Body of pancreas (tissue), 4 donors: ENCODE results near the gene RNASE3.
"Not testable (repeated sequence)": the region's sequence is repeated elsewhere in the genome, so short reads cannot be mapped to it uniquely, and the experiment has no call there.

Source experiments
- POLR2A ChIP-seq, 3 donors: fragments of 450-650 bp; IDR thresholded peaks; one replicate each; pipeline ENCODE4 v1.6.1; 2016; ENCODE audit warnings: antibody characterized with exemption in 3 of 3, mild to moderate bottlenecking in 2 of 3
- TF ChIP-seq, protein P1 (sequence below), 7 experiments: fragments of 450-650 bp in 4 of 7; fragments of 200-600 bp in 3 of 7; sonication (generic) in 3 of 7; IDR thresholded peaks; one replicate each; pipeline ENCODE4 v1.5.1; 2016 to 2019; ENCODE audit warnings: antibody characterized with exemption in 7 of 7

DNA sequence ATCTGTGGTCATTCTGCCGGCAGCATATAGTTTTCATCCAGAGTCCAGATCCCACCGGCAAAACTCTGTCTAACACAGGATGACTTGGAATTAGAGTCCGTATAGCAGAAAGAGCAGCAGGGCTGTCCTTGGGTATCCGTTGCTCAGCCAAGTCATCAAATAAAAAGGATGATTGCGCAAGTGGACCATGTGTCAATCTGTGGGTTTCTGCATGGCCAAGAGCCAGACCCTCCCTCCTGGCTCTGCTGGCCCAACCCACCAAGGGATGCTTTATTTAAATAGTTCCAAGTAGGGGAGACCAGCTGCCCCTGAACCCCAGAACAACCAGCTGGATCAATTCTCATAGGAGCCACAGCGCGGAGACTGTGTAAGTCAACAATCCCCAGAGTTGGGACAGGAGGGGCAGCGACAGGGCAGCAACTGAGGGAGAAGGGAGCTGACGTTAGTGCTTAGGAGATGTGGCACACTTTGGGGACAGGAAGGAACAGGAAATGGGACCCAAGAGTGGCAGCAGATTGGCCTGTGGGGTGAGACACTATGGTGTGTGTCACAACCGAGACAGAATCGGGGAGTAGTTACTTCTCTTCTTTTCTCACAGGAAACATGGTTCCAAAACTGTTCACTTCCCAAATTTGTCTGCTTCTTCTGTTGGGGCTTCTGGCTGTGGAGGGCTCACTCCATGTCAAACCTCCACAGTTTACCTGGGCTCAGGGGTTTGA, 28.0 kb downstream of the RNASE3 start:
- TF ChIP-seq, protein P1, sequence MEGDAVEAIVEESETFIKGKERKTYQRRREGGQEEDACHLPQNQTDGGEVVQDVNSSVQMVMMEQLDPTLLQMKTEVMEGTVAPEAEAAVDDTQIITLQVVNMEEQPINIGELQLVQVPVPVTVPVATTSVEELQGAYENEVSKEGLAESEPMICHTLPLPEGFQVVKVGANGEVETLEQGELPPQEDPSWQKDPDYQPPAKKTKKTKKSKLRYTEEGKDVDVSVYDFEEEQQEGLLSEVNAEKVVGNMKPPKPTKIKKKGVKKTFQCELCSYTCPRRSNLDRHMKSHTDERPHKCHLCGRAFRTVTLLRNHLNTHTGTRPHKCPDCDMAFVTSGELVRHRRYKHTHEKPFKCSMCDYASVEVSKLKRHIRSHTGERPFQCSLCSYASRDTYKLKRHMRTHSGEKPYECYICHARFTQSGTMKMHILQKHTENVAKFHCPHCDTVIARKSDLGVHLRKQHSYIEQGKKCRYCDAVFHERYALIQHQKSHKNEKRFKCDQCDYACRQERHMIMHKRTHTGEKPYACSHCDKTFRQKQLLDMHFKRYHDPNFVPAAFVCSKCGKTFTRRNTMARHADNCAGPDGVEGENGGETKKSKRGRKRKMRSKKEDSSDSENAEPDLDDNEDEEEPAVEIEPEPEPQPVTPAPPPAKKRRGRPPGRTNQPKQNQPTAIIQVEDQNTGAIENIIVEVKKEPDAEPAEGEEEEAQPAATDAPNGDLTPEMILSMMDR (IDR thresholded peaks at IDR 0.05): not testable (repeated sequence)
- TF ChIP-seq POLR2A (IDR thresholded peaks at IDR 0.05): not testable (repeated sequence)
